NCI-H1436 treated with DMSO at 0.1 percent for 48 hours (cell line): Measurements from ENCODE around the gene ORC6.

Experiments
- DNase-seq: peaks from one replicate; lab custom pipeline; 2025; lab: John Stamatoyannopoulos, UW

The ORC6 gene

GRCh38 chr16:46701615-46702014 lies 12.2 kb downstream of the ORC6 start:
- no peak for DNase-seq

GRCh38 chr16:46702030-46702429 lies 12.6 kb downstream of the ORC6 start:
- no peak for DNase-seq

- no peak for DNase-seq
Observed at GRCh38 chr16:46706642-46707041, 17.2 kb downstream of the ORC6 start.

- no peak for DNase-seq
Observed at GRCh38 chr16:46709469-46710005, 20.1 kb downstream of the ORC6 start.

GRCh38 chr16:46711106-46712058 lies 21.9 kb downstream of the ORC6 start:
- no peak for DNase-seq

- DNase-seq, result no peak
Observed at GRCh38 chr16:46712911-46713310, 23.5 kb downstream of the ORC6 start.

GRCh38 chr16:46713634-46714033 lies 24.2 kb downstream of the ORC6 start:
- peak; percentile 55 for DNase-seq

GRCh38 chr16:46714797-46715591 lies 25.5 kb downstream of the ORC6 start:
- no peak for DNase-seq

- no peak for DNase-seq
Observed at GRCh38 chr16:46715769-46716305, 26.4 kb downstream of the ORC6 start.

GRCh38 chr16:46717692-46718091 lies 28.2 kb downstream of the ORC6 start:
- DNase-seq, result no peak

- no peak for DNase-seq
Observed at GRCh38 chr16:46718214-46718613, 28.8 kb downstream of the ORC6 start.

GRCh38 chr16:46719528-46719927 lies 30.1 kb downstream of the ORC6 start:
- no peak for DNase-seq

GRCh38 chr16:46720619-46721018 lies 31.2 kb downstream of the ORC6 start:
- no peak for DNase-seq

GRCh38 chr16:46721885-46722284 lies 32.4 kb downstream of the ORC6 start:
- no peak for DNase-seq

- no peak for DNase-seq
Observed at GRCh38 chr16:46727184-46727583, 37.7 kb downstream of the ORC6 start.

- DNase-seq, result no peak
Observed at GRCh38 chr16:46727630-46728029, 38.2 kb downstream of the ORC6 start.

- DNase-seq, result no peak
Observed at GRCh38 chr16:46728806-46729205, 39.3 kb downstream of the ORC6 start.

GRCh38 chr16:46729326-46729995 lies 40.0 kb downstream of the ORC6 start:
- no peak for DNase-seq

GRCh38 chr16:46730126-46730525 lies 40.7 kb downstream of the ORC6 start:
- no peak for DNase-seq

GRCh38 chr16:46730801-46731690 lies 41.6 kb downstream of the ORC6 start:
- DNase-seq, result no peak
